C4-2B (cell line): ENCODE results near the gene COPS8.
A peak's percentile ranks its signal among the peaks of the same experiment; 100 is the strongest.

Experiments
- H3K27ac ChIP-seq: fragments of 450-650 bp; 2 replicates; pipeline ENCODE4 v1.5.1; 2017
- CTCF ChIP-seq: fragments of 450-650 bp; conservative IDR thresholded peaks from 2 replicates; pipeline ENCODE4 v1.5.1; 2017; ENCODE audit warnings: mild to moderate bottlenecking
- ZFX ChIP-seq: fragments of 450-650 bp; IDR thresholded peaks from 2 replicates; pipeline ENCODE4 v1.6.1; 2017

COPS8 gene

GRCh38 chr2:237066396-237066795 is 19.3 kb upstream of the COPS8 start:
- no peak overlapping the region for H3K27ac ChIP-seq
- TF ChIP-seq CTCF (no peak), ZFX (no peak)

GRCh38 chr2:237068005-237068576 is 17.6 kb upstream of the COPS8 start:
- H3K27ac ChIP-seq, result no peak overlapping the region
- TF ChIP-seq CTCF (0 out of 2 replicates have a peak, but pooled peaks have one; percentile 9), ZFX (no peak)

GRCh38 chr2:237072067-237072931 is 13.4 kb upstream of the COPS8 start:
- TF ChIP-seq CTCF, result peak; percentile 94
- TF ChIP-seq ZFX, result no peak

GRCh38 chr2:237073552-237073951 is 12.1 kb upstream of the COPS8 start:
- TF ChIP-seq ZFX (no peak), CTCF (no peak)
- no peak overlapping the region for H3K27ac ChIP-seq

More at GRCh38 chr2:237072067-237072931, 13.4 kb upstream of the COPS8 start:
- H3K27ac ChIP-seq, result no peak overlapping the region; the same call in 1 of the 2 replicates

GRCh38 chr2:237074211-237074993 is 11.3 kb upstream of the COPS8 start:
- TF ChIP-seq ZFX (no peak), CTCF (no peak)
- H3K27ac ChIP-seq, result no peak overlapping the region

GRCh38 chr2:237075749-237076599 is 9.7 kb upstream of the COPS8 start:
- no peak for TF ChIP-seq CTCF
- TF ChIP-seq ZFX, result no peak
- H3K27ac ChIP-seq, result no peak overlapping the region
